HPDE6-E6E7 (cell line): ENCODE results near the gene SLC35F3.
A peak's percentile ranks its signal among the peaks of the same experiment; 100 is the strongest.

Experiments
- DNase-seq: peaks from one replicate; pipeline ENCODE4 v3.0.0; 2011; ENCODE audit warnings: missing footprints; ENCODE audit errors: extremely low spot score

SLC35F3 gene

GRCh38 chr1:234256359-234256758, 351.9 kb downstream of the SLC35F3 start:
- no peak for DNase-seq

- no peak for DNase-seq
Measured at GRCh38 chr1:234258071-234258470, 353.6 kb downstream of the SLC35F3 start.

GRCh38 chr1:234260578-234260977, 356.1 kb downstream of the SLC35F3 start:
- DNase-seq, result peak; percentile 73

- DNase-seq, result no peak
Measured at GRCh38 chr1:234261545-234261944, 357.1 kb downstream of the SLC35F3 start.

- no peak for DNase-seq
Measured at GRCh38 chr1:234262007-234262753, 357.7 kb downstream of the SLC35F3 start.

- no peak for DNase-seq
Measured at GRCh38 chr1:234262754-234263105, 358.3 kb downstream of the SLC35F3 start.

- no peak for DNase-seq
Measured at GRCh38 chr1:234264832-234265231, 360.4 kb downstream of the SLC35F3 start.

- no peak for DNase-seq
Measured at GRCh38 chr1:234265321-234265720, 360.8 kb downstream of the SLC35F3 start.

- no peak for DNase-seq
Measured at GRCh38 chr1:234265861-234266260, 361.4 kb downstream of the SLC35F3 start.

GRCh38 chr1:234270093-234270492, 365.6 kb downstream of the SLC35F3 start:
- no peak for DNase-seq

- no peak for DNase-seq
Measured at GRCh38 chr1:234270581-234271242, 366.2 kb downstream of the SLC35F3 start.

- DNase-seq, result no peak
Measured at GRCh38 chr1:234271243-234271606, 366.7 kb downstream of the SLC35F3 start.

- DNase-seq, result no peak
Measured at GRCh38 chr1:234272656-234273312, 368.3 kb downstream of the SLC35F3 start.

- no peak for DNase-seq
Measured at GRCh38 chr1:234273981-234274380, 369.5 kb downstream of the SLC35F3 start.

- no peak for DNase-seq
Measured at GRCh38 chr1:234276151-234276788, 371.8 kb downstream of the SLC35F3 start.

- DNase-seq, result no peak
Measured at GRCh38 chr1:234277161-234277868, 372.8 kb downstream of the SLC35F3 start.

GRCh38 chr1:234279021-234279420, 374.5 kb downstream of the SLC35F3 start:
- no peak for DNase-seq

- DNase-seq, result no peak
Measured at GRCh38 chr1:234280500-234280899, 376.0 kb downstream of the SLC35F3 start.

GRCh38 chr1:234281826-234282489, 377.5 kb downstream of the SLC35F3 start:
- no peak for DNase-seq

- DNase-seq, result no peak
Measured at GRCh38 chr1:234286206-234286605, 381.7 kb downstream of the SLC35F3 start.

GRCh38 chr1:234288946-234289345, 384.5 kb downstream of the SLC35F3 start:
- no peak for DNase-seq
